ENCODE data around the gene TASL.

TASL gene

GRCh38 chrX:30597216-30598012 lies 19.8 kb upstream of the TASL start:
- no peak overlapping the region for H3K4me3 ChIP-seq (ENCODE audit: low read length)
- H3K27me3 ChIP-seq (ENCODE audit: control insufficient read depth, insufficient read depth, low read length), result no peaks in the 10 kb centered on the region
- no peak overlapping the region for H3K9ac ChIP-seq (ENCODE audit: low read length)
- no peaks in the 10 kb centered on the region for H3K36me3 ChIP-seq (ENCODE audit: control insufficient read depth, insufficient read depth, low read length)
- H3K27ac ChIP-seq (ENCODE audit: low read depth, low read length), result no peak overlapping the region
- H3K4me1 ChIP-seq (ENCODE audit: control insufficient read depth, insufficient read depth, low read length), result no peaks in the 10 kb centered on the region

- H3K27me3 ChIP-seq (ENCODE audit: control insufficient read depth, insufficient read depth, low read length), result no peaks in the 10 kb centered on the region
- H3K4me1 ChIP-seq (ENCODE audit: control insufficient read depth, insufficient read depth, low read length), result no peaks in the 10 kb centered on the region
- H3K4me3 ChIP-seq (ENCODE audit: low read length), result no peak overlapping the region
- no peak overlapping the region for H3K9ac ChIP-seq (ENCODE audit: low read length)
- H3K36me3 ChIP-seq (ENCODE audit: control insufficient read depth, insufficient read depth, low read length), result no peaks in the 10 kb centered on the region
- H3K27ac ChIP-seq (ENCODE audit: low read depth, low read length), result no peak overlapping the region
Observed at GRCh38 chrX:30593440-30594200, 16.1 kb upstream of the TASL start.

GRCh38 chrX:30592831-30593230 lies 15.3 kb upstream of the TASL start:
- H3K27me3 ChIP-seq (ENCODE audit: control insufficient read depth, insufficient read depth, low read length), result no peaks in the 10 kb centered on the region
- H3K9ac ChIP-seq (ENCODE audit: low read length), result no peak overlapping the region
- no peaks in the 10 kb centered on the region for H3K36me3 ChIP-seq (ENCODE audit: control insufficient read depth, insufficient read depth, low read length)
- H3K4me3 ChIP-seq (ENCODE audit: low read length), result no peak overlapping the region
- no peak overlapping the region for H3K27ac ChIP-seq (ENCODE audit: low read depth, low read length)
- H3K4me1 ChIP-seq (ENCODE audit: control insufficient read depth, insufficient read depth, low read length), result no peaks in the 10 kb centered on the region

- Histone ChIP-seq H3K36me3 (ENCODE audit: control insufficient read depth, insufficient read depth, low read length) (no peaks in the 10 kb centered on the region), H3K27ac (ENCODE audit: low read depth, low read length) (no peak overlapping the region), H3K4me1 (ENCODE audit: control insufficient read depth, insufficient read depth, low read length) (no peaks in the 10 kb centered on the region), H3K9ac (ENCODE audit: low read length) (no peak overlapping the region), H3K4me3 (ENCODE audit: low read length) (no peak overlapping the region), H3K27me3 (ENCODE audit: control insufficient read depth, insufficient read depth, low read length) (no peaks in the 10 kb centered on the region)
Observed at GRCh38 chrX:30590368-30590767, 12.8 kb upstream of the TASL start.

DNA sequence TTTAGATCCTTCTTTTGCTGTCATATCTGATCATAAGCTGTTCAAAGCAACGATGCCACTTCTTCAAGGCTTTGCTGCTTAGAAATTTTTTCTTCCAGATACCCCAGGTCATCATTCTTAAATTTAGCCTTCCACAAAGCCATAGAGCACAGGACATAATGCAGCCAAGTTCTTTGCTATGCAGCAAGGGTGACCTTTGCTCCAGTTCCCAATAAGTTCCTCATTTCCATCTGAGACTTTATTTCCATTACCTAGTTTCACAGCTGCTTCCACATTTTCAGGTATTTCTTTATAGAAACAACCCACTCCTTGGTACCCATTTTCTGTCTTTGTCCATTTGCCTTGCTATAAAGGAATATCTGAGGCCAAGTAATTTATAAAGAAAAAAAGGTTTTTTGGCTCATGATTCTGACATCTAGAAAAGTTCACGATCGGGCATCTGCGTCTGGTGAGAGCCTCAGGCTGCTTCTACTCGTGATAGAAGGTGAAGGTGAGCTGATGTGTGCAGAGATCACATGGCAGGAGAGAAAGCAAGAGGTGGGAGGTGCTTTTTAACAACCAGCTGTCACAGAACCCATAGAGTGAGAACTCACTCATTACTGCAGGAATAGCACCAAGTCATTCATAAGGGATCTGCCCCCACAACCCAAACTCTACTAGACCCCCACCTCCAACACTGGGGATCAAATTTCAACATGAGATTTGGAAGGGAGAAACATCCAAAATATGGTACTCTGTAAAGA lies 11.8 kb upstream of the TASL start:
- Histone ChIP-seq H3K4me1 (ENCODE audit: control insufficient read depth, insufficient read depth, low read length) (no peaks in the 10 kb centered on the region), H3K36me3 (ENCODE audit: control insufficient read depth, insufficient read depth, low read length) (no peaks in the 10 kb centered on the region), H3K4me3 (ENCODE audit: low read length) (no peak overlapping the region), H3K27ac (ENCODE audit: low read depth, low read length) (no peak overlapping the region), H3K9ac (ENCODE audit: low read length) (no peak overlapping the region), H3K27me3 (ENCODE audit: control insufficient read depth, insufficient read depth, low read length) (no peaks in the 10 kb centered on the region)

- H3K27me3 ChIP-seq (ENCODE audit: control insufficient read depth, insufficient read depth, low read length), result no peaks in the 10 kb centered on the region
- no peak overlapping the region for H3K27ac ChIP-seq (ENCODE audit: low read depth, low read length)
- H3K4me1 ChIP-seq (ENCODE audit: control insufficient read depth, insufficient read depth, low read length), result no peaks in the 10 kb centered on the region
- H3K4me3 ChIP-seq (ENCODE audit: low read length), result no peak overlapping the region
- H3K36me3 ChIP-seq (ENCODE audit: control insufficient read depth, insufficient read depth, low read length), result no peaks in the 10 kb centered on the region
- no peak overlapping the region for H3K9ac ChIP-seq (ENCODE audit: low read length)
Observed at GRCh38 chrX:30586516-30586915, 8.9 kb upstream of the TASL start.

DNA sequence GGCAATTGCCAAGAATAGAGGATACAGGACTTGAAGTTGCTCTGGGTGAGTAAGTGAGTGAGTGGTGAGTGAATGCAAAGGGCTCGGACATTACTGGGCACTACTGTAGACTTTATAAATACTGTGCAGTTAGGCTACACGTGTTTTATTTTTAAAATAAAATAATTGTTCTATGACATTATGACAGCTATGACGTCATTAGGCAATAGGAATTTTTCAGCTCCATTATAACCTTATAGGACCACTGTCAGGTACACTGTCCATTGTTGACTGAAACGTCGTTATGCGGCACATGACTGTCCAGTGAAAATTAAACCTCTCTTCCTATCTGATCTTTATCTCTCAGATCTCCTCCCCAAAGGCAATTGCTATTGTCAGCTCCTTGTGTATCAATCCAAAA lies 5.1 kb upstream of the TASL start:
- Histone ChIP-seq H3K9ac (ENCODE audit: low read length) (no peak overlapping the region), H3K27ac (ENCODE audit: low read depth, low read length) (no peak overlapping the region), H3K4me3 (ENCODE audit: low read length) (no peak overlapping the region), H3K36me3 (ENCODE audit: control insufficient read depth, insufficient read depth, low read length) (no peaks in the 10 kb centered on the region), H3K27me3 (ENCODE audit: control insufficient read depth, insufficient read depth, low read length) (no peaks in the 10 kb centered on the region), H3K4me1 (ENCODE audit: control insufficient read depth, insufficient read depth, low read length) (no peaks in the 10 kb centered on the region)

GRCh38 chrX:30580641-30581040 lies 3.1 kb upstream of the TASL start:
- H3K4me1 ChIP-seq (ENCODE audit: control insufficient read depth, insufficient read depth, low read length), result no peaks in the 10 kb centered on the region
- H3K9ac ChIP-seq (ENCODE audit: low read length), result no peak overlapping the region
- H3K36me3 ChIP-seq (ENCODE audit: control insufficient read depth, insufficient read depth, low read length), result no peaks in the 10 kb centered on the region
- H3K27me3 ChIP-seq (ENCODE audit: control insufficient read depth, insufficient read depth, low read length), result no peaks in the 10 kb centered on the region
- no peak overlapping the region for H3K4me3 ChIP-seq (ENCODE audit: low read length)
- no peak overlapping the region for H3K27ac ChIP-seq (ENCODE audit: low read depth, low read length)

DNA sequence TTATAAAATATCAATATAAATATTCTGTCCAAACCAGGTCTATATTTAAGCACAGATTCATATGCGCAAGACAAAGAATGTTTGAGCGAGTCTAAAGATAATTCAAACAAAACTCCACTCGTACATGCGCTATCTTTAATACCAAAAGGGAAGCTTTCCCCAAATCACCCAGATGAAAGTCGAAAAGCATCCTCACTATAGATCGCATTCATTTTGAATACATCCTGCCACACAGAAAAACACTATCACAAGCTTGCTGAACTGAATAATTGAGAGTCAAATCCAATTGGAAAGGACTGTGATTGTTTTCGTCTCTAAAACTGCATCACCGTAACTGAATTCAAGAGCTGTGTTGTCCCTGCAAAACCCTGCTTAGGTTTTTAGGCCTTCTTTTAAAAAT lies 685 bp downstream of the TASL start:
- H3K4me3 ChIP-seq (ENCODE audit: low read length), result peak overlapping the region; percentile 36
- H3K36me3 ChIP-seq (ENCODE audit: control insufficient read depth, insufficient read depth, low read length), result no peaks in the 10 kb centered on the region
- H3K4me1 ChIP-seq (ENCODE audit: control insufficient read depth, insufficient read depth, low read length), result no peaks in the 10 kb centered on the region
- H3K27me3 ChIP-seq (ENCODE audit: control insufficient read depth, insufficient read depth, low read length), result no peaks in the 10 kb centered on the region
- H3K27ac ChIP-seq (ENCODE audit: low read depth, low read length), result no peak overlapping the region
- H3K9ac ChIP-seq (ENCODE audit: low read length), result no peak overlapping the region

- Histone ChIP-seq H3K4me1 (ENCODE audit: control insufficient read depth, insufficient read depth, low read length) (no peaks in the 10 kb centered on the region), H3K9ac (ENCODE audit: low read length) (no peak overlapping the region), H3K36me3 (ENCODE audit: control insufficient read depth, insufficient read depth, low read length) (no peaks in the 10 kb centered on the region), H3K27ac (ENCODE audit: low read depth, low read length) (no peak overlapping the region), H3K4me3 (ENCODE audit: low read length) (no peak overlapping the region), H3K27me3 (ENCODE audit: control insufficient read depth, insufficient read depth, low read length) (no peaks in the 10 kb centered on the region)
Observed at GRCh38 chrX:30573125-30573524, 4.4 kb downstream of the TASL start.

- H3K27ac ChIP-seq (ENCODE audit: low read depth, low read length), result no peak overlapping the region
Observed at GRCh38 chrX:30572678-30573077, 4.9 kb downstream of the TASL start.

GRCh38 chrX:30572004-30572403 lies 5.6 kb downstream of the TASL start:
- Histone ChIP-seq H3K36me3 (ENCODE audit: control insufficient read depth, insufficient read depth, low read length) (no peaks in the 10 kb centered on the region), H3K9ac (ENCODE audit: low read length) (no peak overlapping the region), H3K4me3 (ENCODE audit: low read length) (no peak overlapping the region), H3K4me1 (ENCODE audit: control insufficient read depth, insufficient read depth, low read length) (no peaks in the 10 kb centered on the region), H3K27me3 (ENCODE audit: control insufficient read depth, insufficient read depth, low read length) (no peaks in the 10 kb centered on the region), H3K27ac (ENCODE audit: low read depth, low read length) (no peak overlapping the region)

More at GRCh38 chrX:30572678-30573077, 4.9 kb downstream of the TASL start:
- H3K9ac ChIP-seq (ENCODE audit: low read length), result no peak overlapping the region
- H3K4me1 ChIP-seq (ENCODE audit: control insufficient read depth, insufficient read depth, low read length), result no peaks in the 10 kb centered on the region
- no peaks in the 10 kb centered on the region for H3K27me3 ChIP-seq (ENCODE audit: control insufficient read depth, insufficient read depth, low read length)
- no peaks in the 10 kb centered on the region for H3K36me3 ChIP-seq (ENCODE audit: control insufficient read depth, insufficient read depth, low read length)
- H3K4me3 ChIP-seq (ENCODE audit: low read length), result no peak overlapping the region

All from rectal smooth muscle tissue (tissue), 1 donor.